SH-SY5Y (cell line): Measurements from ENCODE around the gene KDM4B.

Experiments used
- GATA2 ChIP-seq: IDR thresholded peaks from 2 replicates; pipeline ENCODE4 v1.6.1; 2011; ENCODE audit warnings: mild to moderate bottlenecking, low read depth, low read length
- GATA3 ChIP-seq: IDR thresholded peaks from 2 replicates; pipeline ENCODE4 v1.6.1; 2011; ENCODE audit warnings: low read depth, mild to moderate bottlenecking, low read length, moderate library complexity

The KDM4B gene

DNA sequence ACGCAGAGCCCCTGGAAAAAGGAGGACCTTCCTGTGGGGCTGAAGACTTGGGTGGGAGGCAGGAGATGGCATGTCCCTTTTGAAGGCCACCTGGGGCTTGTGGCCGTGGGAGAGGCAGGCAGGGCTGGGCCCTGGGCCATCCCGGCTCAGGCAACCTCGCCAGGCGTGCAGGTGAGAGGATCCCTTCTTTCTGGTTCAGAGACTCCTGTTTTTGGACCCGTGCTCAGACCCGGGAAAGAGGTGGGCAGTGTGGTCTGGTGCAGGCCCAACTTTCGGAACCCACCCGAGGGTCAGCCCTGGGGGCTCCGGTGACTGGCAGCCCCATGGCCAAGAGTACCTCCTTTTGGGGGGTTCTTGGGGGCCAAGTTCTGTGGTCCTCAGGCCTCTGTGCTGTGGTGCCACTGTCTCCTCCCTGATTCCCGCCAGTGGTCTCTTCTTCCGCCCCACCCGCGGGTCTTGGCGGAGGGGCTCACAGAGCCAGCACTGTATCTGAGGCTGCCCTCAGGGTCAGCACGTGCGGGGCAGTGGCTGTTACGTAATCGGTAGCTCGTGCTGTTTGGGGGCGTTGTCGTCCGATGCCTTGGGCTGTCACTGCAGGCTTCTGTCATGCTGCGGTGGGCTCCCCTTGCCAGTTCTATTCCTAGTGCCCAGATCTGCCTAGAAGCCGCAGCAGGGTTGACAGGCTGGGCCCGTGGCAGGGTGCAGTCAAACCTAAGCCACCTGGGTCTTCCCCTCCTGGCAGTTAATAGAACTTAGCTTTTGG lies 42.7 kb downstream of the KDM4B start:
- TF ChIP-seq GATA2 (no peak), GATA3 (no peak)

DNA sequence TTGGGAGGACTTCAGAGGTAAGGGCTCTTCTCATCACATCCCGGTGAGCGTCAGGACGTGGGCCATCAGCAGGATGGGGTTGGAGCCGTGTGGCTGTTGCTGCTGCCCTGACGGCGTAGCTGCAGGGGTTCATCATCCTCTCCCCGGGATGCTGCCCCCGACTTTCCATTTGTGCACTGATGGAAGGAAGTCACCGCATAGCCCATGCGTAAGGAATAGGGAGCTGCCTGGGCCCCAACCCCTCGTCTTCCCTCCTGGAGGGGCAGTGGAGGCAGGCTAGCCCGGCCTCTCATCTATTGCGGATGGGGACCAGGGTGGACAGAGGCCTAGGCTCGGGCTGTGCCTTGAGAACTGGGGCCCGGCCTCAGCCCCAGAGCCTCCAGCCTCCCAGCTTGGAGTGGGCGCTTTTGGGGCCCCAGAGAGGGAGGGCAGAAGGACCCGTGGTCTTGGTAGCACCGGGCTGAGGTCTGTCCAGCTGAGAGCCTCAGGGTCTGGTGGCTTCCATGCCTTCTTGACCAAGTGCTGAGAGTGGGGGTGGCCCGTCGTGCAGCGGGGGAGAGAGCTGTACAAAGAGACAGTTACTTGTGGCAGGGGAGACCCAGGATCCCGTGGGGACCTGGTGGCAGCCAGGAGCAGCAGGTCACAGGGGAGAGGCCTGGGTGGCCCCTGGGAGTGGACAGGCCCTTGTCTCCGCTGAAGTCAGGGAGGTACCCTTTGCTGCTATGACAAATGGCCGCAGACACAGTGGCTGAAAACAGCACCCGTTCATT lies 44.0 kb downstream of the KDM4B start:
- TF ChIP-seq GATA3 (no peak), GATA2 (no peak)

DNA sequence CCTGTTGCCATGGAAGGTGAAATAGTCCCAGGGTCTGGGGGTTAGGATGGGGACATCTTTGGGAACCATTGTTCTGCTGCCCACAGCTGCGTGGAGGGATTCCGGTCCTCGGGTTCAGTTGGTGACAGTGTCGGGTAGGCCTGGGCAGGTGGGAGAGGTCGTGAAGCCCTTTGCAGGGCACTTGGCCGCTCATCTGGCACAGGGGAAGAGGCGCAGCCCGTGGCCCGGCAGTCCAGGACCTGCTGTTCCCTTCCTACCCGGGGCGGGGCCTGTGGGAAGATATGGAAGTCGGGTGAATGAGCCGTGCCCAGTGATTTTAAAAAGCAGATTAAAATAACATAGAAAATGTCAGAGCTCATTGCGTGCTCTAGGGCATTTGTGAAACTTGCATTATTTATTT lies 44.8 kb downstream of the KDM4B start:
- no peak for TF ChIP-seq GATA2
- no peak for TF ChIP-seq GATA3

DNA sequence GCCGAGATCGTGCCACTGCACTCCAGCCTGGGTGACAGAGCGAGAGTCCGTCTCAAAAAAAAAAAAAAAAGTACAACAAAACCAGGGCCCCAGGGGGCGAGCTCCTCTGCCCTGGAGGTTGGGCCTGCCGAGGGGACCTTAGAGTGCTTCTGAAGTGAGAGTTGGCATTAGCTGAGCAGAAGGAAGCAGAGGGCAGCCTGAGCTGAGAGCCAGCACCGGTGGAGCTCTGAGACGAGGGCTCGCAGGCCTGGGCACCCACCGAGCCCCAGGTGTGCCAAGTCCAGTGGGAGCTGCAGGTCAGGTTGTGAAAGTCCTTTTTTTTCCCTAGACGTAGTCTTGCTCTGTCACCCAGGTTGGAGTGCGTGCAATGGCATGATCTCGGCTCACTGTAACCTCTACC lies 46.0 kb downstream of the KDM4B start:
- TF ChIP-seq GATA2 (no peak), GATA3 (no peak)

DNA sequence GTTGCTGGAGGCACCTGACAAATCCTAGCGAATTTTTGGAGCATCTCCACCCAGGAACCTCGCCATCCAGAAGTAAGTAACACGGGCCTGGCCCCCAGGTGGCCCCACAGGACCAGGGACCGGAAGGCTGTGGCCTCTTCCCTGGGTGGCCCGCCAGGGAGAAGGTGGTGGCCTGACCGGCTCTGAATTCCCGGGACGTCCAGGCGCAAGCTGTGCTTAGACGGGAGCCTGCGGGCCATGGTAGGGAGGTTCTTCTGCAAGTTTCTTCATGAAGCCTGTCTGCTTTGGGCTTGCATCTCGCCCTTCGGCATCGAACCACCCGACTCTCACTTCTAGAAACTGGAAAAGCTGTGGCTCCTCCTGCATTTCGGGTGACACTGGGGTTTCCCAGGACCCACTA lies 47.4 kb downstream of the KDM4B start:
- TF ChIP-seq GATA2 (no peak), GATA3 (no peak)

DNA sequence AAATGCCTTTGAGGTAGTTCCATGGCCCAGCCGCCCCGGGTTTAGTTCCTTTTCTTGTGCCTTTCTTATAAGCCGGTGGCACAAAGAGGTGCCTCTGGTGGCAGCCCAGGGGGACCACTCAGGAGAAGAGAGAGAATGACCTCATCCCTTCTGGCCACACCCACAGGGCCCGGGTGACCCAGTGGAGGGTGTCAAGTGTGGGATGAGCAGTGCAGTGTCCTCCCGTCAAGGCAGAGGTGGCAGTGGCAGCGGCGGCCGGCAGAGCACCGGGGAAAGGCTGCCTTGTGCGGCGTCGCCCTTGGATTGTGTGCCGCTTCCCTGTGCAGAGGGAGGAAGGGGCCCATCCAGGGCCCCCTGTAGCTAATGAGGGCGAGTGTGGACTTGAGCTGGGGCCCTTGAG lies 47.9 kb downstream of the KDM4B start:
- TF ChIP-seq GATA2: no peak
- TF ChIP-seq GATA3: no peak

DNA sequence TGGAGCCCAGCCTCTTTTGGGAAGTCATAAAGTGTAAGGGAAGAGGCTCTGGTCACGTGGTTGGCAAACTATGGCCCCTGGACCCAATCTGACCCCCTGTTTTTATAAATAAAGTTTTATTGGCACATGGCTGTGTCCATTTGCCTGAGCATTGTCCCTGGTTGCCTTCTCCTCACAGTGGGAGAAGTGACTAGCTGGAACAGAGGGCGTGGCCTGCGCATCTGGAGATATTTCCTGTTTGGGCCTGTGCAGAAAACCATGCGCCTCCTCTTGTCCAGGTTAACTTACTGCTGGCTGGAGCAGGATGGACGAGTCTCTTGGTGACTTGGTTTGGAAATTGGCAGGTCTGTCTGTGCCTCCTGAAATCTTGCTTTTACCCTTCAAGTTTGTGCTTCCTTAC lies 48.3 kb downstream of the KDM4B start:
- TF ChIP-seq GATA2 (no peak), GATA3 (no peak)

DNA sequence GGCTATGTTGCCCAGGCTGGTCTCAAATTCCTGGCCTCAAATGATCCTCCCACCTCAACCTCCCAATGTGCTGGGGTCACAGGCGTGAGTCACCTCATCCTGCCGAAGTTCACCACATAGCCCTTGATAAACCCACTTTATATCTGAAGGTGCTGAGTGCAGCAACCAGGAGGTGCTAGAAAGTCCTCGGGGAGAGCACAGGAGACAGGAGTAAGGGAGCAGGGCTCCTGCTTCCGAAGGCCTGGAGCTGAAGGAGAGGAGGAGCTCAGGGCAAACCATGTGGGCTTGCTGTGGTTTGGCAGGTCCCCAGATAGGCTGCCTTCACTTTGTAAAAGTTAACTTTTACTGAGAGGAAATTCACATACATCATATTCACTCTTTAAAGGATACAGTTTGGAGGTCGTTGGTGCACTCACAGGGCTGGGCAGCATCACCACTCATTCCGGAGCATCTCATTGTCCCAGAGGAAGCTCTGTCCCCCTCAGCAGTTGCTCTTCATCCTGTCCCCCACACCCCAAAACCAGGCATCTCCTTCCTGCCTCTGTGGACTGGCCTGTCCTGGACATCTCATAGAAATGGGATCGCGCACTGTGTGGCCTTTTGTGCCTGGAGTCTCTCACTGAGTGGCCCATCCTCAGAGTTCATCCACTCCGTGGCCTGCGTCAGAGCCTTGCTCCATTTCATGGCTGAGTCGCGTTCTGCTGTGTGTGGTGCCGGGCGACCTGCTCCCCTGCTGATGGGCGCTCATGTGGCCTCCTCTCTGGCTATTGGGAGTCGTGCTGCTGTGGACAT lies 49.5 kb downstream of the KDM4B start:
- no peak for TF ChIP-seq GATA2
- TF ChIP-seq GATA3: no peak

DNA sequence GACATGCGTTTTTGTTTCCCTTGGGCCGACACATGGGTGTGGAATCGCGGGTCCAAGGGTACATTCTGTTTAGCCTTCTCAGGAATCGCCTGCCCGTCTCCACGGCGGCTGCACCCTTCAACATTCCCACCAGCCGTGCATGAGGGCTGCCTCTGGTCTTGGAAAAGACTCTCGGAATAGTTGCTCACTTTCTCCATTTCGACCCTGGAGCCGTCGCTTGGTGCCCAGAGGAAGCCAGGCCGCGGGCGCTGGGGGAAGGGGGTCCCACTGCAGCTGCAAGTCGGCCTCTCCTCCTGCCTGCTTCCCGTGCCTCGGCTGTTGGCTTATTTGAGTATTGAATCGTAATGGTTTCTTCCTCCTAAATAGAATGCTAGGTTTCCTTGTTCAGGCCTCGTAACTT lies 51.5 kb downstream of the KDM4B start:
- no peak for TF ChIP-seq GATA2

DNA sequence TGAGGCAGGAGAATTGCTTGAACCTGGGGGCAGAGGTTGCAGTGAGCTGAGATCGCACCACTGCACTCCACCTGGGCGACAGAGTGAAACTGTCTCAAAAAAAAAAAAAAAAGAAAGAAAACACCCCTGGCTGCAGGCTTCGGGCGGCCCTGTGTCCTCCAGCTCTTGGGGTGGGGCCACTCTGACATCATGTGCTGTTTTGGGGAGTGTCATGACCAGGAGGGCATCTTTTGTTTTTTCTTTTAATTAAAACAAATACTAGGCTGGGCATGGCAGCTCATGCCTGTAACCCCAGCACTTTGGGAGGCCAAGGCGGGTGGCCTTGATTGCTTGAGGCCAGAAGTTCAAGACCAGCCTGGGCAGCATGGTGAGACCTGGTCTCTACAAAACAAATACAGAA lies 52.1 kb downstream of the KDM4B start:
- no peak for TF ChIP-seq GATA3
- no peak for TF ChIP-seq GATA2

DNA sequence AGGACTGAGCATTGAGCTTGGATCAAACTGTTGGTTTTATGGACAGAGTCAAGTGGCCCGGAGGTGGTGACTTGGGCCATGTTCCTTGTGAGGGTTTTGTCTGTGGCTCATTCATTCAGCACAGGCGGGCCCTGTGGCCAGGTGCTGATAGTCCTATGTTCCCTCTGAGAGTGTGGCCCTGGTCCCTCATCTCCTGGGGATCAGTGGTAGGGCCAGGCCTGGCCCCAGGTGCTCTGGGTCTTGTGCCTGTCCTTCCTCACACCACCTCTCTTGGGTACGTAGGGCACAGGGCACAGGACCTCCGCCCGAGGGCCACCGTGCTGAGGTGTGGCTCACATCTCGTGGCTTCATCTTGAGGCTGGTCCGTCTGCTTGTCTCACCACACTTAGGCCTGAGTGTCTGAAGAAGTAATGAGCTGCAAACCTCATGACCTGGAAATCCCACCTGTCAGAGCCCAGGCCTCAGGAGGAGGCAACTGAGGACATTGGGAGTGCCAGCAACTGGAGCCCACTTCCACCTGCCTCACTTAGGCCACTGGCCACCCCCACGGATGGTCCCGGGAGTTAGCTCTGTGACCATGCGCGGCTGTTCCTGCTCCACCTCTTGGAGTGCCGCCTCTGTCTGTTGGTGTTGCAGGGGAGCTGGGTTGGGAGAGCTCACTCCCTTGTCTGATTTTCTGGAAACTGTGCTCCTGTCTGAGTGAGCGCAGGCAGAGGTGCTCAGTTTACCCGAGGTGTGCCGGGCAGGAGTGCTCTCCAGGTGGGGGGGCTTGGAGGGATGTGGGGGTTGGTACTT lies 53.4 kb downstream of the KDM4B start:
- no peak for TF ChIP-seq GATA3
- no peak for TF ChIP-seq GATA2

DNA sequence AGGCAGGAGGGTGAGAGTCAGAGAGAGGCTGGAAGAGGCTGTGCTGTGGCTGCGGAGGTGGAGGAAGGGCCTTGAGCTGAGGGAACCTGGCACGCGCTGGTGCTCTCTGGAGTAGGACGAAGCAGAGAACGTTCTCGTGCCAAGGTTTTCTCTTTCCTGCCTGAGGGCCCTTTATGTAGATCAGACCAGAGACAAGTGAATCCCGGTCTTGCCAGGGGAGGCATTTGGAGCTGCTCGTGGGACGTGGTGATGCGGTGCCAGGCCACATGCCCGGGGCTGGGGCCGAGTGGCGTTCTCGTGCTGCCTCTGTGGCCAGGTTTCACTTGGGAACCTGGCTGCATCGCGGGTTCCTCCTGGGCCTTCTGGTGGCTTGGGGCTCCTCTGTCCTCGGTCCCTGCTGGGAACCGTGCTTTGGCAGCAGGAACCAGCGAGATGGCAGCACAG lies 54.2 kb downstream of the KDM4B start:
- no peak for TF ChIP-seq GATA2
- no peak for TF ChIP-seq GATA3

DNA sequence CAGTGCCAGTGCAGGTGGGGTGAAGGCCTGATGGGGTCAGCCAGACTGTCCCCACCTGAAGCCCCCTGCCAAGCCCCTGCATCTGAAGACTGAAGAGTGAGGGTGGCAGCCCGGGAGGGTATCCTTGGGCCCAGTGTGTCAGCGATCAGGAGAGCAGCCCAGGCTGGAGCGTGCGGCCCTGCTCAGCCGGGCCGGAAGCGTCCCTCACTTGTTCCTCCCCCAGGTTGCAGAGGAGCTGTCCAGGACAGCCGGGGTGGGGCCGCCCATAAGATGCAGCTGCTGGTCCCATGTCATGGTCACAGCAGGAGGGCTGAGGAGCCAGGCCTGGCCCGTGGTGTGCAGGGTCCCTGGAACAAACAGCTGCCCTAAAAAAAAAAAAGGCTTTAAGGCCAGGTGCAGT lies 55.4 kb downstream of the KDM4B start:
- no peak for TF ChIP-seq GATA3
- TF ChIP-seq GATA2: no peak

DNA sequence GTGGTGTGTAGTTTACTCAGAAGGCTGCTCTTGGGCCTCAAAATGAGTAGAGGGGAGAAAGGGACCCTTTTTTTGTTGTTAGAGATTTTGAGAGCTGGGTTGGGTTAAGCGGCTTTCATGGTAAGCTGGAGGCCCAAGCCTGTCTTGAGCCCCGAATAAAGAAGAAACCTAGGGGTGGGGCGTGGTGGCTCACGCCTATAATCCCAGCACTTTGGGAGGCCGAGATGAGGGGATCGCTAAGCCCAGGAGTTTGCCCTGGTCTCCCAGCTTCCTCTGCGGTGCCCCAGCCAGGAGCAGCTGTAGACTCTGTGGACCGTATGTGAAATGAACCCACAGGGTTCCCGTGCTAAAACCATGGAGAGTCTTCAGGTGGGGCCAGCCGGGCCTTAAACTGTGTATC lies 56.1 kb downstream of the KDM4B start:
- TF ChIP-seq GATA3 (no peak), GATA2 (no peak)
